Gastroesophageal sphincter (tissue), 3 donors: ENCODE data around the gene CHEK2.

Experiments used
- CTCF ChIP-seq, 4 experiments: fragments of 200-600 bp in 2 of 4; fragments of 450-650 bp in 2 of 4; sonication (generic) in 1 of 4; IDR thresholded peaks; one replicate each; pipeline ENCODE4 v1.5.1; 2017 to 2019; ENCODE audit warnings: antibody characterized with exemption in 4 of 4, mild to moderate bottlenecking in 2 of 4, moderate library complexity in 2 of 4
- EP300 ChIP-seq: sonication (generic); formaldehyde crosslinking; IDR thresholded peaks from one replicate; pipeline ENCODE4 v1.6.1; 2017; ENCODE audit warnings: antibody characterized with exemption, mild to moderate bottlenecking
- POLR2A ChIP-seq, 2 donors: fragments of 450-650 bp; IDR thresholded peaks; one replicate each; pipeline ENCODE4 v1.6.1; 2017; ENCODE audit warnings: antibody characterized with exemption in 2 of 2, mild to moderate bottlenecking in 2 of 2, moderate library complexity in 1 of 2
- POLR2AphosphoS5 ChIP-seq: sonication (generic); formaldehyde crosslinking; IDR thresholded peaks from one replicate; pipeline ENCODE4 v1.6.1; 2017; ENCODE audit warnings: antibody characterized with exemption

- TF ChIP-seq CTCF (IDR thresholded peaks at IDR 0.05) (no peak), POLR2A (IDR thresholded peaks at IDR 0.05) (no peak), POLR2AphosphoS5 (no peak), EP300 (no peak)
Observed at GRCh38 chr22:28714043-28714628, 27.5 kb downstream of the CHEK2 start.
